HG03060 (cell line): ENCODE results near the gene CAPNS1.
A peak's percentile ranks its signal among the peaks of the same experiment; 100 is the strongest.

Experiments used
- ATAC-seq: cut with Tn5 transposase; IDR thresholded peaks from one replicate; pipeline ENCODE4 v1.9.1; 2021; ENCODE audit warnings: low read depth, moderate number of reproducible peaks; ENCODE audit not compliant: unreplicated experiment

The CAPNS1 gene

GRCh38 chr19:36139473-36140303 is at the start of gene CAPNS1:
TSS of gene CAPNS1 (plus strand) at chr19:36140066. CDS start at chr19:36141012, 946 bp downstream.
- ATAC-seq: peak; percentile 74

GRCh38 chr19:36090910-36091695 is 48.8 kb upstream of the CAPNS1 start:
- ATAC-seq: no peak

GRCh38 chr19:36092566-36092965 is 47.3 kb upstream of the CAPNS1 start:
- ATAC-seq: no peak

GRCh38 chr19:36093146-36093662 is 46.7 kb upstream of the CAPNS1 start:
- ATAC-seq: no peak

GRCh38 chr19:36093687-36094086 is 46.2 kb upstream of the CAPNS1 start:
- ATAC-seq: no peak

GRCh38 chr19:36097036-36097435 is 42.8 kb upstream of the CAPNS1 start:
- ATAC-seq: no peak

GRCh38 chr19:36099166-36099785 is 40.6 kb upstream of the CAPNS1 start:
- ATAC-seq: no peak

GRCh38 chr19:36100476-36100875 is 39.4 kb upstream of the CAPNS1 start:
- no peak for ATAC-seq

- no peak for ATAC-seq
Observed at GRCh38 chr19:36101550-36102327, 38.1 kb upstream of the CAPNS1 start.

GRCh38 chr19:36103040-36103626 is 36.7 kb upstream of the CAPNS1 start:
- ATAC-seq: no peak

GRCh38 chr19:36103842-36104552 is 35.9 kb upstream of the CAPNS1 start:
- ATAC-seq: no peak

GRCh38 chr19:36106441-36106840 is 33.4 kb upstream of the CAPNS1 start:
- ATAC-seq: no peak

- ATAC-seq: no peak
Observed at GRCh38 chr19:36106991-36107390, 32.9 kb upstream of the CAPNS1 start.

GRCh38 chr19:36108684-36109083 is 31.2 kb upstream of the CAPNS1 start:
- ATAC-seq: no peak

- ATAC-seq: no peak
Observed at GRCh38 chr19:36110487-36111199, 29.2 kb upstream of the CAPNS1 start, which contains the start of gene OVOL3. TSS of gene OVOL3 (plus strand) at chr19:36111143. CDS start at chr19:36111203, 60 bp downstream.

- no peak for ATAC-seq
Observed at GRCh38 chr19:36111200-36111539, 28.7 kb upstream of the CAPNS1 start.

GRCh38 chr19:36112678-36113077 is 27.2 kb upstream of the CAPNS1 start:
- no peak for ATAC-seq

- ATAC-seq: no peak
Observed at GRCh38 chr19:36113425-36113824, 26.4 kb upstream of the CAPNS1 start.
